ENCODE results near the gene TMCC3.

The TMCC3 gene

DNA sequence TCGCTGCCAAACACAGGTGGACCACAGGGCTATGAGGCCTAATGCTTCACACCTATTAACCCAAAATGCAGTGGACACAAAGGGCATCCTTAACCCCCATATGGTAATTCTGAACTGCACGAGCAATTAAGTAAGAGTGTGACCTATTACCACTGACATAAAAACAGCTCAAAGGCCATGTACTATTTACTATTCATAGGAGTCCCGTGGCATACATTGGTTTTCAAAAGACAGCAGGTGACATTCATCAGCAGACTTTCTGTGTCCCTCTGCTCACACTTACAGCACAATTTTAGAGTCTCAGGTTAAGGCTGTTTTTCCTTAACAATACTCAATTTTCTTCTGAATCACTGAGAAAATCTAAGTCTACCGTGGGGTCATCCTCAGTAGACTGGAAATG, 23.1 kb upstream of the TMCC3 start:
- DNase-seq (ENCODE audit: low spot score), result no peak

DNA sequence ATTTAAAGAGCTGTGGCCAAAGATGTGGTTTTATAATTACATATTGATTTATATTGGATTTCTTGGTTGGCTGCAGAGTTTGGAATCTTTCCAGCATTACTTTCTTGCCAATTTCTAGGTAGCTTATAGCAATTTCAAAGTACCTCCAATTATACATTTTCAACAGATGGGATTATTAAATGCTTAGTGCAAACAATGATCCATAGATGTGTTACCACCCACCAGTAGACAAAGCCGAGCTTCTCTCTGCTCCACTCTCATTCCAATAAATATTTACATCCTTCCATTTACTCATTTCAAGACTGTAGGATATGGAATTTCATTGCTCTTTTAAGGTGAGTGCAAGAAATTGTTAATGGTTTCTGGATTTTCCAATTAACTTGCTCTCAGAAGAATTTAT, 21.6 kb upstream of the TMCC3 start:
- DNase-seq (ENCODE audit: low spot score), result no peak

- DNase-seq (ENCODE audit: low spot score), result no peak
Observed at GRCh38 chr12:94670898-94671297, 20.5 kb upstream of the TMCC3 start.

DNA sequence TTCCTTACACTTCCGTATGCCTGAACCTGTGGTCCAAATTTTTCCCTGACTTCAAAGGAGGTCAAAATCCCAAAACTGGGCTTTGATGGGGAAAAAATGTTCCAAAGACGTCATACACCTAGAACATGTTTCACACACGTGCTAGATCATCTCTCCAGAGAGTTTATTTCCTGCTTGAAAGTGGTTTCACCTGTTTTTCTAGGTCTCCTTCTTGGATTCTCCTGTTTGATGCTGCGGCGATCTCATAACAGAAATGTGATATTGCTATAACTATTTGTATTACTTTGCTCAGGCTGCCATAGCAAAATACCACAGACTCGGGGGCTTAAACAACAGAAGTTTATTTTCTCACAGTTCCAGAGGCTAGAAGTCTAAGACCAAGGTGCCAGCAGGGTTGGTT, 19.7 kb upstream of the TMCC3 start:
- no peak for DNase-seq (ENCODE audit: low spot score)

- no peak for DNase-seq (ENCODE audit: low spot score)
Observed at GRCh38 chr12:94667031-94667540, 16.7 kb upstream of the TMCC3 start.

GRCh38 chr12:94666158-94666557, 15.8 kb upstream of the TMCC3 start:
- no peak for DNase-seq (ENCODE audit: low spot score)

DNA sequence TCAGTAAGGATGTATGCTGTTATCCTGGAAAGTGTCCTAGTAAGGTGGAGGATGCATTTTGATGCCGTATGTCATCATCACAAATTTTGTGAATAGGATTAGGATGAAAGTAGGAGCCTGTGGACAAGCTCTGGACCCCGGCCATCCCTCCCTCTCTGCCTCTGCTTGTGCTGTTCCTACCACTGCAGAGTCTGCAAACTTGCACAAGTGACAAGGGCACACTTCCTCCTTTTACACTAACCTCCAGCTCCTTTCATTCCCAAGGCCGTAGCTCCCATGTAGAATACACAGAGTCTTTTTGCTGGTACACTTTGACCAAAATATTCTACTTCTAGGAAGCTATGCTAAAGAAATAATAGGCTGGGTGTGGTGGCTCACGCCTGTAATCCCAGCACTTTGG, 13.3 kb upstream of the TMCC3 start:
- DNase-seq (ENCODE audit: low spot score), result no peak

- no peak for DNase-seq (ENCODE audit: low spot score)
Observed at GRCh38 chr12:94663071-94663470, 12.7 kb upstream of the TMCC3 start.

DNA sequence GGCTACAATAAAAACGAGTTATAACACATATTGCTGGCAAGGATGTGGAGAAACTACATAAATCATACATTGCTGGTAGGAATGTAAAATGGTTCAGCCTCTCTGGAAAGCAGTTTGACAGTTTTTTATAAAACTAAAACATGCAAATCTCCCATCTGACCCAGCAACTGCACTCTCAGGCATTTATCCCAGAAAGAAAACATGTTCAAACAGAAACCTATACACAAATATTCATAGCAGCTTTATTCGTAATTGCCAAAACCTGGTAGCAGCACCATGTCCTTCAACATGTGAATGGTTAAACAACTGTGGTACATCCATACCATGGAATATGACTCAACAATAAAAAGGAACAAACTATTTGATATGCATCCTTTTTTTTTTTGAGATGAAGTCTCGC, 10.1 kb upstream of the TMCC3 start:
- DNase-seq (ENCODE audit: low spot score), result no peak

- DNase-seq (ENCODE audit: low spot score), result no peak
Observed at GRCh38 chr12:94659346-94659930, 9.1 kb upstream of the TMCC3 start.

GRCh38 chr12:94658931-94659330, 8.6 kb upstream of the TMCC3 start:
- DNase-seq (ENCODE audit: low spot score), result no peak

- no peak for DNase-seq (ENCODE audit: low spot score)
Observed at GRCh38 chr12:94656556-94656955, 6.2 kb upstream of the TMCC3 start.

GRCh38 chr12:94649349-94650142, 811 bp downstream of the TMCC3 start:
- peak; percentile 51 for DNase-seq (ENCODE audit: low spot score)

GRCh38 chr12:94648578-94648977, 1.8 kb downstream of the TMCC3 start:
- DNase-seq (ENCODE audit: low spot score), result peak; percentile 23

DNA sequence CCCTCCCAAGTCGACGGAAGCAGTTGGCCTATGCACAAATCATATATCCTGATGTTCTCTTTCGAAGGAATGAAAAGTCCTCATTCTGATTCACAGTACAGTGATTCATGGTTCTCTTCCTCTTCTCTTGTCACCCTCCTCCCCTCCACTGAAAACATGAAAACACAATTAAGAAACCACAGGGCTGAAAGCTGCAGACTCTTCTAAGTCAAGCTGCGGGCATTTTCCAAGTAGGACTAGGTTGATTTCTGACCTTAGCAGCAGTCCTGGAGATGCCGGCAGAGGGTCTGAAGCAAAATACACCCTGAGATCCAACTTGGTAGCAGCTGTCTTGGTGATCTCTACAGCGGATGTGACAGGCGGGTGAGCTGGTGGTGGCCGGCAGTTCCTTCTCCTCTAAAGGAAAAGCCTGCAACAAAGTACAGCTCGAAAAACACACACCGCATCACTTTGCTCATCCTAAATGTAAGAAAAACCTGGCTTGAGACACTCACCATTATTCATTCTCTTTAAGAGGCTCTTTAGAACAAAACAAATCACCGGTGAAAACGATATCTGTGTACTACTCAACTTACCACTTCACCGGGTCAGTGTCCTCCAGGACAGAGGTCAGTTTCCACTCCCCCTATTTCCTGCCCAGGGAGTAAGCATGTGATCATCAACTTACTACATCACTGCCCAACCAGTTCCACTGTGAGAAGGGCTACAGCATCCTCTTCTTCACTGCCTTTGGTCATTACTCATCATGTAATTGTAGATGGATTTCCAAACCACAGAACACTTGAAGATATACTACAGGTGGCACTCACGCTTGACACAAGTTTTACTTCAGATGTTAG, 6.0 kb downstream of the TMCC3 start:
- DNase-seq (ENCODE audit: low spot score), result peak; percentile 96

- DNase-seq (ENCODE audit: low spot score), result no peak
Observed at GRCh38 chr12:94643606-94644005, 6.8 kb downstream of the TMCC3 start.

- DNase-seq (ENCODE audit: low spot score), result peak; percentile 80
Observed at GRCh38 chr12:94641283-94641682, 9.1 kb downstream of the TMCC3 start.

DNA sequence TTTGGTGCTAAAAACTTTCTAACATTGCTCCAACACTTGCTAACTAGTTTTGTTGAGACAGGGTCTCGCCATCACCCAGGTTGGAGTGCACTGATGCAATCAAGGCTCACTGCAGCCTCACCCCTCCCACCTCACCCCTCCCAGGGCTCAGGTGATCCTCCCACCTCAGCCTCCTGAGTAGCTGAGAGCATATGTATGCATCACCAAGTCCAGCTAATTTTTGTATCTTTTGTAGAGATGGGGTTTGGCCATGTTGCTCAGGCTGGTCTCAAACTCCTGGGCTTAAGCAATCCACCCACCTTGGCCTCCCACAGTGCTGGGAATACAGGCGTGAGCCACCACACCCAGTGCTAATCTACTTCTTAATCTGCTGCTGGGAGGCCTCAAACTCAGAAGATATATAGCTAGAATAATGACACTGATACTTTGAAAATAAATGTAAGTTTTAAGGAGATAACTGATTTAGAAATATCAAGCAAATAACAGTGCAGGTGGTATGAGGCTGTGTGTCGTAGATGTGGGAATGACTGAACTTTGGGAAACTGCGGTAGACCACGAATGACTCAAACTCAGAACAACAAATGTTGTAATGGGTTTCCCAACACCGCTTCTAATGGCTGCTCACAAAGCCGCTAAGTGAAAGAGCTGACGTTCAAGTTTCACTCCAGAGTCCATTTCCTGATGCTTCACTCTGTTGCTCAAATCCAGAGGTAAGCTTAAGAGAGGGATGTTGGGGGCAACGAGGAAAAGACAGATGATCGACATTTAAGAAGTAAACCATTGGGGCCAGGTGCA, 10.0 kb downstream of the TMCC3 start:
- peak; percentile 89 for DNase-seq (ENCODE audit: low spot score)

DNA sequence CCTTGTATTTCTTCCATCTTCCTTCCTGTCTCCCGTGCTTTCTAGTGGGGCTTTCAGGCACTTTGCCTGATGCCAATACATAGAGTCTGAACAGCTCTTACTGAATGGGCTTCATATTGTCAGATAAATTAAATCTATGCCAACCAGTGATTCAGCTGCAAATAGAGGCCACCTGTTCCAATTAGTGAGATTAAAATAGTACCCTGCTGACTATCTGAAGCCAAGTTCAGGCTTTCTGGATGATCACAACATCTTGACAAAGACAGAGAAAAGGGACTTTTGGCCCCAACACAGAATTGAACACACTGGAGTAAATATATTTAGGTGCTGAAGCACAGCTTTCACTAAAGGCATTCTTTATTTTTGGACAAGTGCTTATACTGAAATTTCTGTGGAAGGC, 11.8 kb downstream of the TMCC3 start:
- DNase-seq (ENCODE audit: low spot score), result no peak

- DNase-seq (ENCODE audit: low spot score), result no peak
Observed at GRCh38 chr12:94637390-94638113, 12.8 kb downstream of the TMCC3 start.

DNA sequence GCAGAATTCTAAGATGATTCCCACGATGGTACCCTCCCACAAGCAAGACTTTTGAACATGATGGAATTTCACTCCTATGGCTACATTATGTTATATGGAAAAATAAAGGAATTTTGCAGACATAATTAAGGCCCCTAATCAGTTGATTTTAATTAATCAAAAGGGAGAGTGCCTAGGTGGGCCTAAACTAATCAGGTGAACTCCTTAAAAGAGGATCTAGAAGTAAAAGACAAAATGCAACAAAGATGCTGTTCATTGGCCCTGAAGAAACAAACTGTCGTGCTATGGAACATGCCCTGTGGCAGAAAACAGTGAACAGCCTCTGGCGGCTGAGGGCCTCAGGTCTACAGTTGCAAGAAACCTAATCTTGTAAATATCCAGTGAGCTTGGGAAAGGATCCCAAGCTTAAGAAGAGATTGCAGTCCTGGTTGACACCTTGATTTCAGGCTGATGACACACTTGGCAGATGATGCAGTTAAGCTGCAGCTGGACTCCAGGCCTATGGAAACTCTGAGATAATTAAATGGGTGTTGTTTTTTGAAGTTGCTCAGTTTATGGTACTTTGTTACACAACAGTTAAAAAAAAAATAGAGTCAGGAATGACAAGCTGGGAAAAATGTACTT, 13.8 kb downstream of the TMCC3 start:
- DNase-seq (ENCODE audit: low spot score), result no peak
